ENCODE measurements around the gene DRD4.

GRCh38 chr11:605286-606129 is 31.6 kb upstream of the DRD4 start:
- TF ChIP-seq CTCF (IDR thresholded peaks at IDR 0.05) = no peak
- TF ChIP-seq POLR2AphosphoS5 (IDR thresholded peaks at IDR 0.05) = no peak

Data from prostate gland (tissue), 2 donors.